ENCODE results near the gene DCAF11.

DNA sequence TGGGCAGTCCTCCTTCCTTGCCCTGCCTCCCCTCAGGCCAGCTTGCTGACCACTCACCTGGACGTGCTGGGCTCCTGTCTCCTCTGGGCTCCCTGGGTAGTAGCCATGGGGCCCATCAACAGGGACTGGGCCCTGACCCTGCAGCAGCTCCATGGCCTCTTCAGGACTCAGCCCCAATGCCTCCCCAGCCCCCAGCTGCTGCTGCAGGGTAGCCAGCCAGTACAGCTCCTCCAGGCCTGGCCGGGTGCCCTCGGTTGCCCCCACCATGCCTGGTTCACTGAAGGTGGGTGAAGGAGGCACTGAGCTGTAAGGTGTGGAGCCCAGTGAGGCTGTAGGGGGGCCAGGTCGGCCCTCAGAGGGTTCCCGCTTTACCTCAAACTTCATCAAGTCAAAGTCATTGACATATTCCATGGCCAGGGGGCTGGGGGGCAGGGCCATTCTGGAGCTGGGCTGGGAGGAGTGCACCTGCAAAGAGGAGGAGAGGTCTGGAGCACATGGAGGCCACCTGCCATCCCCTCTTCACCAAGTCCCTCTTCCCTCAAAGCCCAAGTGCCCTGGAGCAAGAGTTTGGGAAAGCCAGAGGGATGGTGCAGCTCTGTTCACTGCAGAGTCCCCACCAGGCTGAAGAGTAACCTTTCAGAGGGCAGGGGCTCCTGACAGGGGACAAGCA is 32.0 kb upstream of the DCAF11 start:
- TF ChIP-seq EZH2phosphoT487 (IDR thresholded peaks at IDR 0.05; ENCODE audit: borderline replicate concordance, low read length) (no peak), CTCF (conservative IDR thresholded peaks at IDR 0.05; ENCODE audit: low read depth, low read length) (no peak), EZH2 (IDR thresholded peaks at IDR 0.05; ENCODE audit: low read length, unreplicated experiment) (no peak)
